ENCODE results near the gene SCAP.
A peak's percentile ranks its signal among the peaks of the same experiment; 100 is the strongest.

GRCh38 chr3:47416041-47416440, 59.7 kb downstream of the SCAP start:
- TF ChIP-seq CREB1 (CRISPR knock-in tag; IDR thresholded peaks at IDR 0.05; ENCODE audit: low read depth) (no peak), POLR2AphosphoS5 (IDR thresholded peaks at IDR 0.05; ENCODE audit: low read depth) (no peak), CTCF (conservative IDR thresholded peaks at IDR 0.05; ENCODE audit: low read depth in 2 of 2) (peak in 1 of 2 experiments; percentile 24; a peak in 2 of 4 replicates), JUNB (IDR thresholded peaks at IDR 0.05; ENCODE audit: unreplicated experiment) (no peak), REST (IDR thresholded peaks at IDR 0.05; ENCODE audit: unreplicated experiment) (no peak), EZH2 (IDR thresholded peaks at IDR 0.05; ENCODE audit: low read depth, unreplicated experiment) (no peak), ZNF331 (CRISPR knock-in tag; IDR thresholded peaks at IDR 0.05; ENCODE audit: low read depth) (no peak), EZH2phosphoT487 (IDR thresholded peaks at IDR 0.05; ENCODE audit: unreplicated experiment) (no peak), NANOG (IDR thresholded peaks at IDR 0.05; ENCODE audit: borderline replicate concordance) (no peak), ZNF114 (CRISPR knock-in tag; IDR thresholded peaks at IDR 0.05) (no peak)
